SU-DHL-6 (cell line): ENCODE results near the gene C2orf81.

Experiments used
- EZH2phosphoT487 ChIP-seq: fragments of 200-600 bp; sonication (generic), shearing (Covaris generic); conservative IDR thresholded peaks from 2 replicates; pipeline ENCODE4 v1.6.1; 2018; ENCODE audit warnings: mild to moderate bottlenecking, antibody characterized with exemption, low read length, moderate library complexity, mixed read lengths
- TF ChIP-seq, protein P1 (sequence below): fragments of 200-600 bp; sonication (generic); IDR thresholded peaks from one replicate; pipeline ENCODE4 v1.5.1; 2017; ENCODE audit warnings: antibody characterized with exemption, mild to moderate bottlenecking, low read length, moderate library complexity; ENCODE audit not compliant: insufficient read depth, poor library complexity, severe bottlenecking

DNA sequence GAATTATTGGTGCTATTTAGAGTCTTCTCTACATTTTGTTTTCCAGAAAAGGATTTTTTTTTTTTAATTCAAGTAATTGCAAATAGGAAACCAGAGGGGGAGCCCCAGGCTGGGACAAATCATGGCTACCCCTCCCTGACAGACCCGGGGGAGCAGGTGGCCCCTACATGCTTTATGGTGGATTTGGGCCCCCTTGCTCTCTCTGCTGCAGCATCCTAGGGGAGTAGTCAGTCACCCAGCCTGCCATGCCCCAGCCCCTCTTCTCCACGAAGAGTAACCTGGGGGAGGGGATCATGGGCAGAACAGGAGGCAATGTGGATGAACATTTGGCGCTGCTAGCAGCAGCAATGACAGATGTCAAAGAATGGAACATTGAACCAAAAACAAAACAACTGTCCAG is 4.6 kb downstream of the C2orf81 start:
- TF ChIP-seq, protein P1, sequence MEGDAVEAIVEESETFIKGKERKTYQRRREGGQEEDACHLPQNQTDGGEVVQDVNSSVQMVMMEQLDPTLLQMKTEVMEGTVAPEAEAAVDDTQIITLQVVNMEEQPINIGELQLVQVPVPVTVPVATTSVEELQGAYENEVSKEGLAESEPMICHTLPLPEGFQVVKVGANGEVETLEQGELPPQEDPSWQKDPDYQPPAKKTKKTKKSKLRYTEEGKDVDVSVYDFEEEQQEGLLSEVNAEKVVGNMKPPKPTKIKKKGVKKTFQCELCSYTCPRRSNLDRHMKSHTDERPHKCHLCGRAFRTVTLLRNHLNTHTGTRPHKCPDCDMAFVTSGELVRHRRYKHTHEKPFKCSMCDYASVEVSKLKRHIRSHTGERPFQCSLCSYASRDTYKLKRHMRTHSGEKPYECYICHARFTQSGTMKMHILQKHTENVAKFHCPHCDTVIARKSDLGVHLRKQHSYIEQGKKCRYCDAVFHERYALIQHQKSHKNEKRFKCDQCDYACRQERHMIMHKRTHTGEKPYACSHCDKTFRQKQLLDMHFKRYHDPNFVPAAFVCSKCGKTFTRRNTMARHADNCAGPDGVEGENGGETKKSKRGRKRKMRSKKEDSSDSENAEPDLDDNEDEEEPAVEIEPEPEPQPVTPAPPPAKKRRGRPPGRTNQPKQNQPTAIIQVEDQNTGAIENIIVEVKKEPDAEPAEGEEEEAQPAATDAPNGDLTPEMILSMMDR: no peak
- no peak for TF ChIP-seq EZH2phosphoT487
